ENCODE results near the gene FPR2.
"Not testable (repeated sequence)": the region's sequence is repeated elsewhere in the genome, so short reads cannot be mapped to it uniquely, and the experiment has no call there.

Gene FPR2

GRCh38 chr19:51783372-51783771, 22.4 kb downstream of the FPR2 start:
- no peak for DNase-seq (ENCODE audit: low spot score)

GRCh38 chr19:51784109-51784785, 23.3 kb downstream of the FPR2 start:
- DNase-seq (ENCODE audit: low spot score) = no peak

DNA sequence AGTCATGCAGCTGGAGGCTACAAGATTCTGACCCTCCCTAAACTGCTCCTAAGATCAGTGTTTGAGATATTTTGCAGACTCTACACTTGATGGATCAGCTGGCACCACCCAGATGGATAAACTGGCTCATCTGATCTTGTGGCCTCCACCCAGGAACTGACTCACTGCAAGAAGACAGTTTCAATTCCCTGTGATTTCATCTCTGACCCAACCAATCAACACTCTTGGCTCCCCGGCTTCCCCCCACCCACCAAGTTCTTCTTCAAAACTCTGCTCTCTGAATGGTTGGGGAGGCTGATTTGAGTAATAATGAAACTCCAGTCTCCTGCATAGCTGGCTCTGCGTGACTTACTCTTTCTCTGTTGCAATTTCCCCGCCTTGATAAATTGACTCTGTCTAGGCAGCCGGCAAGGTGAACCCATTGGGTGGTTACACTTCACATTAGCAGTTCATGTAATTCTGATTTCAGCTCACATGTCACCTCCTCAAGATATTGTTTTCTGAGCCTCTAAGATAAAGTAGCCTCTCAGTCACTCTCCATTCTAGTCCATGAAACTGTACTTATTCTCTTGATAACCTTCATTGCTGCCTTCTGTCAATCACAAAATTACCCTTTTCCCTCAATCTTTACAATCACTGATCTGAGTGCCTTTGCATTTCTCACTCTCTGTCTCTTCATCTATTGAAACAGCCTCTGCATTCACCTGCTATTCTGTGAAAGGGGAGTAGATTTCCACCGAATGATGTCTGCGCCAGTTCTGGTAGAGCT, 24.1 kb downstream of the FPR2 start:
- peak; percentile 75 for DNase-seq (ENCODE audit: low spot score)

DNA sequence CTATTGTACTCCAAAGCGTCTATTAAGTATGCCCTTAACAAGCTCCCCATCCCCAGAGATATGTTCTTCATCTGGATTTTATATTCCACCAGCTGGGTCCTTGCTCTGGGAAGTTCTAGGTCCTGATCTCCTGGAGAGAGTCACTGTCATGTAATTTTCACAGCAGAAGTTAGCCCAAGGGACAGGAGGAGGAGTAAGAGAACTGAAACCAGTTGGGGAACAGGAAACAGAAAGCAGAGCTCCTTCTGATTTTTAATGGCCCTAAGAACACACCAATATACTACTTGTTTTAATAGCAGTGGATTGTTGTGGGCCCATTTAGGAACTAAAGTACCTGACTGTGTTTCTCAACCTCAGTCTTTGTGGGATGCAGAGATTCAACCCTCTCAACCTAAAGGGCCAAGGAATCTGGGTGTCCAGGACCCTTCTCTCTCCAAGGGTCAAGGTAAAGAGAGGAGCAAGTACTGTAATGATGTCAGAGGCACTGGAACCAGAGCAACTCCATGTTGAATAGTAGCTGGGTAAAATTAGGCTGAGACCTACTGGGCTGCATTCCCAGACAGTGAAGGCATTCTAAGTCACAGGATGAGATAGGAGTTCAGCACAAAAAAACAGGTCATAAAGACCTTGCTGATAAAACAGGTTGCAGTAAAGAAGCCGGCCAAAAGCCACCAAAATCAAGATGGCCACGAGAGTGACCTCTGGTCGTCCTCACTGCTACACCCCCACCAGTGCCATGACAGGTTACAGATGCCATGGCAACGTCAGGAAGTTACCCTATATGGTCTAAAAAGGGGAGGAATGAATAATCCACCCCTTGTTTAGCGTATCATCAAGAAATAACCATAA, 25.9 kb downstream of the FPR2 start:
- peak; percentile 59 for DNase-seq (ENCODE audit: low spot score)

- no peak for DNase-seq (ENCODE audit: low spot score)
Observed at GRCh38 chr19:51788029-51788428, 27.0 kb downstream of the FPR2 start.

- no peak for DNase-seq (ENCODE audit: low spot score)
Observed at GRCh38 chr19:51789061-51789795, 28.2 kb downstream of the FPR2 start.

- no peak for DNase-seq (ENCODE audit: low spot score)
Observed at GRCh38 chr19:51792932-51793331, 32.0 kb downstream of the FPR2 start.

DNA sequence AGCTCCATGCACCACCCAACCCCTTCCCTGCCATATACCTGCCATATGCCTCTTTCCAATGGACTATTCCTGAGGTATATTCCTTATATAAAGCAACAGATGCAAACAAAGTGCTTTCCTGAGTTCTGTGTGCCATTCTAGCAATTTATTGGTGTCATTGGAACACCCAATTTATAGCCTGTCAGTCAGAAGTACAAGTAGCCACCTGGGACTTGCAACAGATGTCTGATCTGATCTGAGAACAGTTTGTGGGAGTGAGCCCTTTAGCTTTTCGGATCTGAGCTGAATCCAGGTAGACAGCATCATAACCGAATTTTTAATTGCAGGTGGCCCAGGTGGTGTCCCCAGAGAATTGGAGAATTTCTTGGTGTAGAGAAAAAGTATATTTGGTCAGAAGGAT, 33.0 kb downstream of the FPR2 start:
- DNase-seq (ENCODE audit: low spot score) = no peak

DNA sequence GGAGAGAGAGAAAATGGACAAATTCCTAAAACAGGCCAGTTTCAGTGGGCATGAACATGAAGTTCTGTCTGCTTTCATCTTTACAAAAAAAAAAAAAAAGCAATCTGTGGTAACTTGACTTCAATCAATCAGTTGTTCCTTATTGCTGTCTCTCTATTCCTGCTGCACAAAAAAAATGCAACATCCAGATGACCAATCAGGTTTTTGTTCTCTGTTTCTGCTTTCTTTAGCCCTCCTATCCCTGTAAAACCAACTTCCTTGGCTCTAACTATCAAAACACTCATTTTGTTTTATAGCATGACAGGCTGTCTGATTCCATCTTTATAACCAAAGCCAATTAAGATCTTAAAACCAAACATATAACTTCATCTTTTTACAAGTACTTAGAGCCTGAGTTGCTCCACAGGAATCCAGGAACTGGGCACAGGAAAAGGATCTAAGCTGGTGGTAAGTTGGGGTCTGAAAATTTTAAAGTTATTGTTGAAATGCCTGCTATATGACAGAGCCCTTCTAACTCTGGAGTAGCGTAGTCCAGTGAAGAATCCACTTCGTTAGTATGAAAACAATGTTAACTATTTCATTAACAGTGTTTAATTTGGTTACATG, 34.0 kb downstream of the FPR2 start, which contains the start of gene FPR3:
FPR3 (plus strand) TSS at position 273 of the 606 bp plus-strand sequence. CDS start 28,592 bp downstream, outside the sequence.
- DNase-seq (ENCODE audit: low spot score) = no peak

- DNase-seq (ENCODE audit: low spot score) = no peak
Observed at GRCh38 chr19:51796195-51796679, 35.3 kb downstream of the FPR2 start.

GRCh38 chr19:51797480-51797879, 36.5 kb downstream of the FPR2 start:
- no peak for DNase-seq (ENCODE audit: low spot score)

- DNase-seq (ENCODE audit: low spot score) = no peak
Observed at GRCh38 chr19:51798062-51798461, 37.1 kb downstream of the FPR2 start.

- peak; percentile 77 for DNase-seq (ENCODE audit: low spot score)
Observed at GRCh38 chr19:51799034-51799773, 38.2 kb downstream of the FPR2 start.

GRCh38 chr19:51799774-51800472, 38.9 kb downstream of the FPR2 start:
- DNase-seq (ENCODE audit: low spot score) = no peak

DNA sequence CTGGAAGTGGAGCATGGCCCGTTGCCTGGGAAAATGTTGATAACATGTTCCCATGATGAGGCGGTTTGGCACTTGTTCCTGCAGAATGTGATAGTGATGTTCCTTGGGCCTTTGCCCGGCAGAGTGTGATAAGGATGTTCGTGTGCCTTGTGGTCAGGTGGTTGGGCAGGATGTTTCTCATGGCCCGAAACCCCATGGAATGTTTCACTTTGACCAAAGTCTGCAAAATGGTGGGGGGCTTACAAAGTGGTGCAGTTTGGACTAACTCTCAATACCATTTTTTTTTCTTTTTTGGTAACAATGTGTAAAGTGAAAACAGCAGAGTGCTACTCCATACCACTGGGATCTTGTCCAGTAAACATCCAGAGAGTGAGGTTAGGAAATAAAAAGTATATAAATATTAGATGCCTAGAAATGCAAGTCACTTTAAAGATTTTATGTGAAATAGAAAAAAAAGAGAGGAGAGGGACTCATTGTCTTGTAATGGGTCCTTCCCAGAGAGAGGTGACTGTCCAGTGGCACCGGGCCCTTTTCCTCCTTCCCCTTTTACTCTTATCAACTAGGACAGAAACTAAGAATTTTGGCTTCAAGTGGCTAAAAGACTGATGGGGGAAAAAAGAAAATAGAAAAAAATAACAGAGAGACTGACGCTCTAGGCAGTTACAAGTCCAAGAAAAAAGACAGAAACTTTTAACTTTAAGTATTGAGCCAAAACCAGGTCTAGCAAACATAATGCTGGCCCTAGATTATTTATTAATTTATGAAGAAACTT, 39.7 kb downstream of the FPR2 start:
- DNase-seq (ENCODE audit: low spot score) = no peak

- no peak for DNase-seq (ENCODE audit: low spot score)
Observed at GRCh38 chr19:51802775-51803174, 41.8 kb downstream of the FPR2 start.

DNA sequence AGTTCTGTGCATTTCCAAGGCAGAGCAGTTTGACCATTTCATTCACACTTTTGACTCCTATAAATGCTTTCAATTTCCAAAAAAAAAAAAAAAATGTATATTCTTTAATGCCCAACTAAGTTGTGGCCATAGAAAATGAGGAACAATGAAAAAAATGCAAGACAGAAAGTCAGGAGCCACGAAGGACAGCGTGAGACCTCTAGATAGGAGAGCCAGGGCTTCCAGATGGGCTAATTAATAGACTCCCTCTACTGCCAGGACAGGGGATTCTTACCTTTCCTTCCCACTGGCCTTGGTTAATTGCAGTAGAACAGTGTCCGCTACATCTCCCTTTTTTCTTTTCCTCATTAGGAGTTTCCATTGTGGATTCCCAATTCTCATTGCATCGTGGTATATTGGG, 42.5 kb downstream of the FPR2 start:
- DNase-seq (ENCODE audit: low spot score) = no peak

DNA sequence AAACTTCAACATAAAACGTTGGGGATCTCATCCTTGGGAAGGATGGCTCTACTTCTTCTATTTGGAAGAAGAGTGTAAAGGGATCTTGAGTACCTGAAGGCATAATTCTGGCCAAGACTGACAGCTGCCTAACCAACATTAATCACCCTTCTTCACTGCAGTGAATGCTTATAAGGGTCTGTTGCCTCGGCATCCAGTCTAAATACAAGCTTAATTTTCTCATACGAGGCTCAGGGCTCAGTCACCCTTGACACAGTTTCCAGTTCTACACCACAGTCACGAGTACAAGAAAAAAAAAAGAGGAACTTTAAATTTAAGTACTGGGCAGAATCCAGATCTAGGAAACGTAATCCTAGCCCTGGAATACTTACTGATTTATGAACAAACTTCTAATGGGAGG, 43.0 kb downstream of the FPR2 start:
- peak; percentile 52 for DNase-seq (ENCODE audit: low spot score)

GRCh38 chr19:51804789-51805188, 43.8 kb downstream of the FPR2 start:
- not testable (repeated sequence) for DNase-seq (ENCODE audit: low spot score)

Measured in pons (tissue), 1 donor.